SKM-1 treated with dmso at 0.1 percent for 144 hours (cell line): ENCODE measurements around the gene INPP5A.
A peak's percentile ranks its signal among the peaks of the same experiment; 100 is the strongest.
"Not testable (repeated sequence)": the region's sequence is repeated elsewhere in the genome, so short reads cannot be mapped to it uniquely, and the experiment has no call there.

Experiments used
- DNase-seq: peaks from one replicate; lab custom pipeline; 2025; ENCODE audit not compliant: unreplicated experiment; lab: John Stamatoyannopoulos, UW

Gene INPP5A, protein sequence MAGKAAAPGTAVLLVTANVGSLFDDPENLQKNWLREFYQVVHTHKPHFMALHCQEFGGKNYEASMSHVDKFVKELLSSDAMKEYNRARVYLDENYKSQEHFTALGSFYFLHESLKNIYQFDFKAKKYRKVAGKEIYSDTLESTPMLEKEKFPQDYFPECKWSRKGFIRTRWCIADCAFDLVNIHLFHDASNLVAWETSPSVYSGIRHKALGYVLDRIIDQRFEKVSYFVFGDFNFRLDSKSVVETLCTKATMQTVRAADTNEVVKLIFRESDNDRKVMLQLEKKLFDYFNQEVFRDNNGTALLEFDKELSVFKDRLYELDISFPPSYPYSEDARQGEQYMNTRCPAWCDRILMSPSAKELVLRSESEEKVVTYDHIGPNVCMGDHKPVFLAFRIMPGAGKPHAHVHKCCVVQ

DNA sequence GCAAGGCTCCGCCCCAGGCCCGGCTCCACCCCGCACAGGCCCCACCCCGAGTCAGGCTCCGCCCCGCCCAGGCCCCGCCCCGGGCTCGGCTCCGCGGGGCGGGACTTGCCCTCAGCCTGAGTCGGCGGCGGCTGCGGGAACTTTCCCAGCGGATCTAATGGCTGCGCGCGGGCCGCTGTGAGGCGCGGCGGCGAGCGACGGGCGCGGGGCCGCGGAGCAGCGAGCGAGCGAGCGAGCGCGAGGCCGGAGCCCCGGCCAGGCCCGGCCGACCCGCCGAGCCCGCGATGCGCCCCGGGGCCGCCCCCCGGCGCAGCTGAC, at the start of gene INPP5A:
Gene INPP5A (plus strand): TSS at position 104 of the 318 bp plus-strand sequence. CDS start 310 bp downstream, outside the sequence.
- DNase-seq, result no peak

DNA sequence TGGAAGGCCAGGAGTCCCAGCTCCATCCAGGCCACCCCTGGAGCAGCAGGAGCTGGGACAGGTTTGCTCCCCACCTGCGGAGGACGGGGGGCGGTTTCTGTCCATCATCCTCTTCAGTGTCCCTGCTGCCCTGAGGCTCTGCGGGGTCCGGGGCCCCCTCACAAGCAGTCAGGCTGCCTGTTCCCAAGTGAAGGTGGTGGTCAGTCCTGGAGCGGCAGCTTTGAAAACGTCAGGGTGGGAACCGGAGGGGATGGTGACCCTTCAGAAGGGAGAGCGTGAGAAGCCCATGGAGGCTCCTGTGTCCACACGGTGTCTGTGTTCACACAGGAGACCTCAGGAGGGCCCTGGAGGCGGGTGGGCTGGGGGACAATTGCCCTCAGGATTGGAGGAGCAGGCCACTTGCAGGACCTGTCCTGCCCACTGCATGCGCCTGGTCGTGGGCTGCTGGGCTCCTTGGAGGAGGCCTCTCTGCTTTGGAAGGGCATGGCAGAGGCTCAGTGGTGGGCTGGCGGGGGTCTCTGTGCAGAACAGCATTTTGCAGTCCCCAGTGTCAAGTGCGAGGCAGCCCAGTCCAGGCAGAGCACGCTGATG, 49.3 kb upstream of the INPP5A start:
- DNase-seq, result no peak

DNA sequence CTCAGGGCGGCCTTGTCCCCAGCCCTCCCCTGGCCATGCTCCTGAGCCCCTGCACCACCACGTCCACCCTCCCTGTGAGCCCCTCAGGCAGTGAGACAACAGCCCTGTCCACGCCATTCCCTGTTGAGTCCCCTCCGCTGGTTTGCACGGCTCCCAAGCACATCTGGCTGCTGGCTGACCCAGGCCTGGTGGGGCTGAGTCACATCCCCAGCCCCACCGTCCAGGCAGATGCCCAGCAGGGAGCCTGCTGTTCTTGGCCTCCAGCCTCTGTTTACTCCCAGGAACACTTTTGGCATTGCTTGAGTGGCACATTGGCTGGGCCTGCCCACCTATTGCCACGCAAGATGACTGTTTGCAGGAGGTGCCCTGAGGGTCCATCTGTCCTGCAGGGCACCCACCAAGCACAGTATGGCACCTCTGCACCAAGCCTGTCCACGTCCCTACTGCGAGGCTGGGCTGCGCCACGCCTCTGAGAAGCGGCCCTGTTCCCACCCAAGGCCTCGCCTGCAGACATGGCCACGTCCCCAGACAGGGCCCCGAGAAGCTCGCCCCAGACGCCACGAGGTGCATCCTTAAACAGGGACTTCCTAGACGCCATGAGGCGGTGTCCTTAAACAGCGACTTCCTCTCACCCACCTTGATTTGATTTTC, 48.4 kb upstream of the INPP5A start:
- DNase-seq, result no peak

DNA sequence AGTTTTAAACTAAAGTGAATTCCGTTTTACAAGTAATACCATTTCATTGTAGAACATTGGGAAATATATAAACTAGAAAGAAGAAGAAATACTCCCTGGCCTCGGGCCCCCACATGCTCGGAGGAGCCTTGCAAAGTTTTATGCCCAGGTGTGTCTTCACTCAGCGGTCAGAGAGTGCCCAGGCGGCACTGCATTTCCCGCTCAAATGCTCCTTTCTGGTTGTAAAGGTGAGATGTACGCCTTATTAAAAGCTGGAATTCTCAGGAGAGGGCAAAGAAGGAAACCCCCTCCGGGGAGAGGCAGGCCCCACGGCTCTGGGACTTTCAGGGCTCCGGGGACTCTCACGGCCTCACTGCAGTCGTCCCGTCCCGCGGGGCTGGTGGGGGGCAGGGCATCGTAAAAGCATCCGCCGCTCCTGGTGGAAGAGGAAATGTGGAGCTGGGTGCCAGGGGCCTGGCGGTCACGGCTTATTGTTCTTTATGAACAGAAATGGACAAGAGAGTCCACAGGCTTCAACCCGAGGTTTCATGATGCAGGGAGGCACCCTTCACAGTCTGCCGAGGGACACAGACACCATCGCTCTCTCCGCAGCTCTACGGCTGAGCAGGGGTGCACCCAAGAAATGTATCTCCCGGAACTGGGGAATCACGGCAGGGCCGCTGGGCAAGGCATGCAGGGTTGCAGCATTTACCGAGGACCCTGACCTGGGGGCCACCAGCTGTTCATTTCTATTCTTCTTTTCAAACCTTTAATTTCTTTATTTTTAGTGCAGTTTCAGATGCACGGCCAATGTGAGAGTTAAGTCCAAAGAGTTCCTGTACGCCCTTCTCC, 47.7 kb upstream of the INPP5A start:
- no peak for DNase-seq

DNA sequence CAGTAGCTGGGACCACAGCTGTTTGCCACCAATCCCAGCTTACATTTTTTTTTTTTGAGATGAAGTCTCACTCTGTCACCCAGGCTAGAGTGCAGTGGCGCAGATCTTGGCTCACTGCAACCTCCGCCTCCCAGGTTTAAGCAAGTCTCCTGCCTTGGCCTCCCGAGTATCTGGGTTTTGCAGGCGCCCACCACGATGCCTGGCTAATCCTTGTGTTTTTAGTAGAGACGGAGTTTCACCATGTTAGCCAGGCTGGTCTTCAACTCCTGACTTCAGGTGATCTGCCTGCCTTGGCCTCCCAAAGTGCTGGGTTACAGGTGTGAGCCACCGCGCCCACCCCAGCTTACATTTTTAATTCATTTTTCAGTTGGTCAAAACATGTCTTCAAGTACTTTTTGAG, 46.1 kb upstream of the INPP5A start:
- DNase-seq, result not testable (repeated sequence)

DNA sequence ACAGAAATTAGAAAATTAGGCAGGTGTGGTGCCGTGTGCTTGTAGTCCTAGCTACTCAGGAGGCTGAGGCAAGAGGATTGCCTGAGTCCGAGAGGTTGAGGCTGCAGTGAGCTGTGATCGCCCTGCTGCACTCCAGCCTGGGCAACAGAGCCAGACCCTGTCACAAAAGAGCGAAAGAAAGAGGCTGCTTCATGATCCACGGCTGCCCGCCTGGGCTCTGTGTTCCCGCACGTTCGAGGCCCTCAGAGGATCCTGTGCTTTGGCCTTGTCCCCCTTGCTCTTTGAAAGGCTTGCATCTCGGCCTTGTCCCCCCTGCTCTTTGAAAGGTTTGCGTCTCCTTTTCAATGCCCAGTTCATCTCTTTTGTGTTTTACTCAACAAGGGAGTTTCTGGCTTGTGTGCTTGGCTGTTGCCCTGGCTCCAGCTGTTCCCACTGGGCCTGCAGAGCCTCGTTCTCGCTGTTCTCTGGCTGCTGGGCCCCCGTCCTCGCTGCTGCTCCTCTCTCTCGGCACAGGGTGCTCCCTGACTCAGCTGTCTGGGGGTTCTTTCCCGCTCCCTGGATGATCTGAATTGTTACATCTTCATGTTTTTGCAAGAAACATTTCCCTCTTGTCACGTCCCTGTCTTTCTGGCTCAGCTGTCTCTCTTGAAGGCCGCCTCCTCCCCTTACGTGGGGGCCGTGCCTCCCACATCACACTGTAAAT, 45.1 kb upstream of the INPP5A start:
- DNase-seq, result no peak

DNA sequence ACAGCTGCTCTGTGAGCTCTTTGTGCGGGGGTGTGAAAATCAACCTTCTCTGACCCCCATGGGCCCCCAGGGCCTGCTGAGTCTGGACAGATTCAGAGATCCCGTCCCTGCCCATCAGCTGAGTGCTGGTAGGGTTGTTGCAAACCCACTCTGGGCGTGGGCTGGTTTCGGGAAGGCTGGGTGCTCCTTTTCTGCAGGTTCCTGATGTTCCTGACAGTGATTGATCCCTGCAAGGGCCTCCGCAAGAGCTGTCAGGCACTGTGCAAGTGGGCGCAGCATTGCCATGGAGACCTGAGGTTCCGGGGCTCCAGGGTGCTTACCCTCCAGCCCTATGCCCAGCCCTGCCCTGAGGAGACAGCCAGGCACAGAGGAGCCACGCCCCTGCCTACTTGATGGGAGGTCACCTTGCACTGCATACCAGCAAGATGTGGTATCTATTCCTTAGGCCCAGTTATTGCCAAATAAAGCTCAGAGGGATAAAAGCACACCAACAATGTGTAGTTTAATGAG, 44.3 kb upstream of the INPP5A start:
- DNase-seq, result no peak

DNA sequence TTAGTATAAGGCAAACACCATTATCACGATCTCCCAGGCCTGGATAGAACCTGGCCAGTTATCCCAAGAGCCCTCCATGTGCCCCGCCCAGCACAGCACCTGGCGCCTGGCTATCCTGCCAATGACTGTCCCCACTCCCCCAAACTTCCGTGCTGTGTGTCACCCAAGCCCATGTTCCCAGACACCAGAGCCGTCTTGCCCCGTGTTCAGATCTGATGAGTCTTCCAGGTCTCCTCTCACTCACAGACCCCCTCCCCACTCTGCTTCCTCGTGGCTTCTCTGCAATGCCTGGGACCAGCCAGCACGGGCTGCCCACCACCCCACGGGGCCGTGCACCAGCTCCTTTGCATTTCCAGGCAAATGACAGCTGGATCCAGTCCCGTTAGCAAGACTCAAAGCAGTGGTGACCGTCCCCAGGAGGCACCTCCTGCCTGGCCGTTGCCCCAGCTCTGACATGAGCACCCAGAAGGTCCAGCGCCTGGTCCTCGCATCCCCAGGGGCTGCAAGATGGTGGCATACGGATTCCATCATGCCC, 43.8 kb upstream of the INPP5A start:
- DNase-seq, result no peak

DNA sequence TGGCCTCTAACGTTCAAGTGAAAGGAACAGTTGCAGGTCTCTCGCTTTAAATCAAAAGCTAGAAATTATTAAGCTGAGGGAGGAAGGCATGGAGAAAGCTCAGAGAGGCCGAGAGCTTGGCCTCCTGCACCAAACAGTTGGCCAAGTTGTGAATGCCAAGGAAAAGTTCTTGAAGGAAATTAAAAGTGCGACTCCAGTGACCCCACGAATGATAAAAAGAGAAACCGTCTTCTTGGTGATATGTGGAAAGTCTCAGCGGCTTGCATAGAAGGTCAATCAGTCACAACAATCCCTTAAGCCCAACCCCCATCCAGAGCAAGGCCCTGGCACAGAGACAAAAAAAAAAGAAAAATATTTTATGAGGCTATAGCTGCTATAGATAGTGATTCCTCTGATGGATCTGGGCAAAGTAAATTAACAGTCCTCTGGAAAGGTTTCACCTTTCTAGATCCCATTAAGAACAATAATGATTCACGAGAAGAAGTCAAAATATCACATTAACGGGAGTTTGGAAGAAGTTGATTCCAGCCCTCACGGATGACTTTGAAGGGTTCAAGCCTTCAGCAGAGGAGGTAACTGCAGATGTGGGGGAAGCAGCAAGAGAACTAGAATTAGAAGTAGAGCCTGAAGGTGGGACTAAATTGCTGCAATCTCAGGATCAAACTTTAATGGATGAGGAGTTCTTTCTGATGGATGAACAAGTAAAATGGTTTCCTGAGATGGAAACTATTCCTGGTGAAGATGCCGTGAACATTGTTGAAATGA, 42.5 kb upstream of the INPP5A start:
- no peak for DNase-seq

DNA sequence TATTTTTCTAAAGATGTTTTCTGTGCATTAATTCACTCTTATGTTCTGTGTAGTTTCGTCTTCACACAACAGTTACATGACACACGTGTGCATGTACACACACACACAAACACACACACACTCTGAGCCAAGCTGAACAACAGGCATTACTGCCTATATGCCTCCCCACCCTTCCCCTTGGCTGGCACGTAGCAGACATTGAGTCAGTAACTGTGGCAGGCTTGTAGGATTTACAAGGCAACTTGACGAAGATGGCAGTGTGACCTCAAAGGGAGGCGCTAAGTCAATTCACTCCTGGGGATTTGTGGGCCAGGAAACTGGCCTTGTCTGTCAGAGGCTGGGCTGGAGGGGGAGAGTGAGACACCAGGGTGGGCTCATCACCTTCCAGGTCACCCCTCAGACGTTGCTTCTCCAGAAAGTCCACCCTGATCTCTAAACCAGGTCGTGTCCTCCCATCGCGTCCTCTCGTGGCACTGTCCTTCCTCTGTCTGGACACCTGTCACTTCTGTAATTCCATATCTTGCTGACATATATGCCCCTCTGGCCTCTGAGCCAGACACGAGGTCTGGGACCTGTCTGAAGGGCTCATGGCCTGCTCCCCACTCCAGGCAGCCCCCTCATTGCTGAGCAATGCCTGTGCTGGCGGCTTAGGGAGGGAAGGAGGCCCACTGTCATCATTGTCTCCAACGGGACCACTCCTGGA, 41.1 kb upstream of the INPP5A start:
- DNase-seq, result no peak

DNA sequence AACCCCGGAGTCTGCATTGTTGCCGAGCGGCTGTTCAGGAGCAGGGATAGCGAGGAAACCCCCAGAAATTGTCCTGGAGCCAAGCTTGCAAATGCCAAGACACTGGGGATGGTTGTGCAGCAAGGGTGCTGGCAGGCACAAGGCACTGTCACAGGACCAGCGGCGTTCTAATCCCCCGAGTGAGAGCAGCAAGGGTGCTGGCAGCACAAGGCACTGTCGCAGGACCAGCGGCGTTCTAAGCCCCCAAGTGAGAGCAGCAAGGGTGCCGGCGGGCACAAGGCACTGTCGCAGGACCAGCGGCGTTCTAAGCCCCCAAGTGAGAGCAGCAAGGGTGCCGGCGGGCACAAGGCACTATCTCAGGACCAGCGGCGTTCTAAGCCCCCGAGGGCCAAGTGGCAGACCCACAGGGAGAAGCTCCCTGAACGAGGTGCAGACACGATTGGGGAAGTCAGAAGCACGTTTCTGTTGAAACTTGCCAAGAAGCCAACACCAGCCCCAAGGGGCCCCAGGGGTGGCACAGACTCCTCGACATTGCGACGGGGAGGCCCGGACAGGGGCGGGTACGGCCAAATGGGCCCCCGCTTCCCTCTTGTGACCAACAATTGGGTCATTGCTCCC, 40.4 kb upstream of the INPP5A start:
- DNase-seq, result peak; percentile 49

DNA sequence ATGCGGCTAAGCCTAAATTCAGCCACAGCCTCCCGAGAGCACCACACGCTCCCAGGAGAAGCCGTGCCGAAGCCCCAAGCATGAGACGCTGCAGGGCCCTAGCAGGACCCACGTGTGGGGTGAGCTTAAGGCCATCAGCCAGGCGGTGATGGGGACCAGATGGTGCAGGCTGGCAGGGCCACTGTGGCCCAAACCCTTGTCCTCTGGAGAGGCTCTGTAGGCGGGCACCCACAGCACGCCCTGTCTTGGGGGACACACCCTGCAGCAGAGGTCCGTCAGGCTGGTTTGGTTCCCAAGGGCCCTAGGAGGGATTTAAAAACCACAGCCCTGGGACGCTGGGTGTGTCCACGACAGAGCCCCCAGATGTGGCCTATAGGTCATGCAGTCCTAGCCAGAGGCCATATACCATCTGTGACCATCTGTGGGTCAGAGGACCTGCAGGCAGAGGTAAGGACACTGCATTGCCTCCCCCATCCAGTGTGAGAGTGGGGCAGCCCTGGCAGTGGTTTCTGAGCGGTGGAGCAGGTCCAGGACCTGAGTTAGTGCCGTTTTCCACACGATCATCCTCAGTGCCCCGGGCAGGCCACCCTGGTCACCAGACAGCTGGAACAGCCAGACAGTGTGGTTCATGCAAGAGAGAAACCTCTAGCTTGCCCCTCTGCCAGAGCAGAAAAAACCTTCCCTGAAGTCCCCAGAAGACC, 39.6 kb upstream of the INPP5A start:
- no peak for DNase-seq

DNA sequence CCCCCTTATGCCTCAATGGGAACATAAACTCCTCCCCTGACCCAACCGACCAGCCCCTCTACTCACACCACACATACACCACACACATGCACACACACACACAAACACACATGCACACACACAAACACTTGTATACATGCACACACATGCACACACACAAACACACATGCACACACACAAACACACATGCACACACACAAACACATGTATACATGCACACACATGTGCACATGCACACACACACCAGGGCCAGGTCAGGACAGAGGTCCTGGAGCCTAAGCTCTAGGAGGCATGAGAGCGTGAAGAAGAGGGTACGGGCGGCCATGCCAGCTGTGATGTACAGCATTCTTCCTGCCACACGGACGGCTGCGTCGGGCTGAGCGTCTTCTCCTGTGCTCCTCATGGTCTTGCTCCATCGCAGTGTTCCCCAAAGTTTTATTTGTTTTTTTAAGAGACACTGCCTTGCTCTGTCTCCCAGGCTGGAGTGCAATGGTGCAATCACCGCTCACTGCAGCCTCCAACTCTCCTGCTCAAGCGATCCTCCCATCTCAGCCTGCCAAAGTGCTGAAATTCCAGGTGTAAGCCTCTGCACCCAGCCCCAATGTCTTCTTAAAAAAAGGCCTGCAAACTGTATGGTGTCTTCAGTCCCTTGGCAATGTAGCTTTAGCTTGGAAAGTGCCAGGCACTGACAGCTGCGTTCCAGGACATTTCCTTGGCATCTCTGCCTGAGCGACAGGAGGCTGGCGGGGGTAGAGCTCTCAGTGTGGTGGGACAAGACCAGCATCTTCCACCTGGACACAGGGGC, 38.8 kb upstream of the INPP5A start:
- no peak for DNase-seq

DNA sequence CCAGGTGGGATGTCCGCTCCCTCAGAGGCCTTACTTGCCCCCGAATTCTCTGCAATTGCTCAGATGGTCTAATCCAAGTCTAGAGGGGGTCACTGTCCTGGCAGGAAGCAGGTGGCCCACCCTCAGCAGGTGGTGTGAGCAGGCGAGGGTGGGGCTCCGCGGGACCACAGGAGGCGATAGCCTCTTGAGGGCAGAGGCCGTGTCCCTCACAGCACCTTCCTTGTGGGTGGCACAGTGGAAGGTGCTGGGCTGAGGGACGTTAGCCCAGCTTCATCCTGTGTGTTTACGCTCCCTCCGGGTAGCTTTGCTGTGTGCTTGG, 38.3 kb upstream of the INPP5A start:
- no peak for DNase-seq

DNA sequence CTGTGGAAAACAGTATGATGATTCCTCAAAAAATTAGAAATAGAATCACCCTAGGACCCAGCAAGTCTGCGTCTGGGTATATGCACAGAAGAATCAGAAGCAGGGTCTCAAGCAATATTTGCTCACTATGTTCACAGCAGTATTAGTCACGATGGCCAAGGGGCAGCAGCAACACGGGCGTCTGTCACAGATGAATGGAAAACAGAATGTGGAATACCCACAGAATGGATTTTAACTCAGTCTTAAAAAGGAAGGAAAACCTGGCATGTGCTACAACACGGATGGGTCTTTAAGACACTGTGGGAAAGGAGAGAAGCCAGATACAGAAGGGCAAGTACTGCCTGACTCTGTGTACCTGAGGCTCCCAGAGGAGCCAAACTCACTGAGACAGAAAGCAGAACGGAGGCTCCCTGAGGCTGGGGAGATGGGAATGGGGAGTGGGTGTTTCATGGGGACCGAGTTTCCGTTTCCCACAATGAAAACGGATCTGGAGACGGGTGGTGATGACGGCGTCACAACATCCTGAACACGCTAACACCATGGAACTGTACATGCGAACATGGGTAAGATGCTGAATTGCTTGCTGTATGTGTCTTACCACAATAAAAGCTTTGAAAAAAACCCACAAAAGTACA, 36.7 kb upstream of the INPP5A start:
- no peak for DNase-seq

DNA sequence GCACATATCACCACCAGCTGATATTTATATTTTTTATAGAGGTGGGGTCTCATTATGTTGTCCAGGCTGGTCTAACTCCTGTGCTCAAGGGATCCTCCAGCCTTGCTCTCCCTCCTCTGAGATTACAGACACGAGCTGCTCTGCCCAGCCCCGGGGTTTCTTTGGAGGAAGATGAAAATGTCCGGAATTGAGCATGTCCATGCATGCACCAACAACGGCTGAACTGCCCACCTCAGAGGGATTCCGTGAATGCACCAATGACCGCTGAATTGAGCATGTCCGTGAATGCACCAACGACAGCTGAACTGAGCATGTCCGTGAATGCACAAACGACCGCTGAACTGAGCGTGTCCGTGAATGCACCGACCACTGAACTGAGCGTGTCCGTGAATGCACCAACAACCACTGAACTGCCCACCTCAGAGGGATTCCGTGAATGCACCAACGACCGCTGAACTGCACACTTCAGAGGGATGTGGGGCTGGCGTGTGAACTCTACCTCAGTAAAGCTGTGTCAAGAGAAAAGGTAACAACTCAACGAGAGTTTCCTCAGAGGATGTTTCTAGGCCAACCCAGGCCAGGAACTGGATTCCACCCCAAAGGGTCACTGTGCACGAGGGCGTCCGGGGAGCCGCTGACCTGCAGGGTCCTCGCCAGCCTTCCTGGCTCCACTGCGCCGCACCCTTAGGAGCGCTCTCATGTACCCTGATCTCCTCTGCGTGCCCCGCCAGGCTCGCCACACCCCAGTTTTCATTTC, 34.9 kb upstream of the INPP5A start:
- no peak for DNase-seq
